Right hindlimb (tissue), 1 donor: ENCODE measurements around the gene RND3.

ENCODE experiments used
- DNase-seq: peaks from one replicate; pipeline ENCODE4 v3.0.0-alpha.2; 2018

RND3 gene, protein sequence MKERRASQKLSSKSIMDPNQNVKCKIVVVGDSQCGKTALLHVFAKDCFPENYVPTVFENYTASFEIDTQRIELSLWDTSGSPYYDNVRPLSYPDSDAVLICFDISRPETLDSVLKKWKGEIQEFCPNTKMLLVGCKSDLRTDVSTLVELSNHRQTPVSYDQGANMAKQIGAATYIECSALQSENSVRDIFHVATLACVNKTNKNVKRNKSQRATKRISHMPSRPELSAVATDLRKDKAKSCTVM

GRCh38 chr2:150487537-150488429 lies at the start of gene RND3:
RND3 (minus strand) TSS chr2:150487667; CDS start chr2:150487417, 250 bp downstream.
- peak; percentile 98 for DNase-seq

DNA sequence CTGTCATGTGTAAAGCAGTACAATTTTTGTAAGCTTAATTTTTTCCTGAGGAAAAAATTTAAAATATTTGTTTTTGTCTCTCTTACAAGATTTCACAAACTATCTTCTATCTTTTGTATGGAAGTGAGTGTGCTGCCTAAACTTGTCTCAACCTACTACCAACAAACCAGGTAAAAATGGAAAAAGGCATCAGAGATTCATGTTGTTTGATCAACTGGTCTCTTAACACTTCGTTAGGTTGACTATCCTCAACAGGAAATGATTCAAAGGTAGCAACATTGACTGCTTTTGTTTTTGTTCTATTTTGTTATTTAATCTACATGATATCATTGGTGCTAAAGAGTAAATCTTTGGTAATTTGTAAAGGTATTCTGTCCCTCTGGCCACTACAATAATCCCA lies 47.7 kb upstream of the RND3 start:
- DNase-seq, result no peak

GRCh38 chr2:150532879-150533278 lies 45.4 kb upstream of the RND3 start:
- no peak for DNase-seq

- DNase-seq, result no peak
These were observed 44.6 kb upstream of the RND3 start for GRCh38 chr2:150532020-150532419.

GRCh38 chr2:150531591-150531990 lies 44.1 kb upstream of the RND3 start:
- DNase-seq, result no peak

DNA sequence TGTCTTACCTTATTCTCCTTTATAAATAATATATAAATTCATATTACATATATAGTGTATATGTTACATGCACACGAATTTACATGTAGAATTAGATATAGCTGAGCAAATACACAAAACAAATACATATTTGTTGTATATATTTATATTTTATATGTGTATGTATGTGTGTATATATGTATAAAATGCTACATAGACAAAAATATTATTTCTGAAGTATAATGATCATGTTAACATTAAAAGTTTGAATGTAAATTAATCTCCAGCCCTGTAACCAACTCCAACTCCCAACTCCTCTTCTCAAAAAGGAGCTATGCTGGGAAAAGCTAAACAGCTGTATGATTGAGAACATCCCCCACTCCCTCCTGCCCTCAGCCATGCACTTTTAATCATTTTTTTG lies 42.7 kb upstream of the RND3 start:
- no peak for DNase-seq

DNA sequence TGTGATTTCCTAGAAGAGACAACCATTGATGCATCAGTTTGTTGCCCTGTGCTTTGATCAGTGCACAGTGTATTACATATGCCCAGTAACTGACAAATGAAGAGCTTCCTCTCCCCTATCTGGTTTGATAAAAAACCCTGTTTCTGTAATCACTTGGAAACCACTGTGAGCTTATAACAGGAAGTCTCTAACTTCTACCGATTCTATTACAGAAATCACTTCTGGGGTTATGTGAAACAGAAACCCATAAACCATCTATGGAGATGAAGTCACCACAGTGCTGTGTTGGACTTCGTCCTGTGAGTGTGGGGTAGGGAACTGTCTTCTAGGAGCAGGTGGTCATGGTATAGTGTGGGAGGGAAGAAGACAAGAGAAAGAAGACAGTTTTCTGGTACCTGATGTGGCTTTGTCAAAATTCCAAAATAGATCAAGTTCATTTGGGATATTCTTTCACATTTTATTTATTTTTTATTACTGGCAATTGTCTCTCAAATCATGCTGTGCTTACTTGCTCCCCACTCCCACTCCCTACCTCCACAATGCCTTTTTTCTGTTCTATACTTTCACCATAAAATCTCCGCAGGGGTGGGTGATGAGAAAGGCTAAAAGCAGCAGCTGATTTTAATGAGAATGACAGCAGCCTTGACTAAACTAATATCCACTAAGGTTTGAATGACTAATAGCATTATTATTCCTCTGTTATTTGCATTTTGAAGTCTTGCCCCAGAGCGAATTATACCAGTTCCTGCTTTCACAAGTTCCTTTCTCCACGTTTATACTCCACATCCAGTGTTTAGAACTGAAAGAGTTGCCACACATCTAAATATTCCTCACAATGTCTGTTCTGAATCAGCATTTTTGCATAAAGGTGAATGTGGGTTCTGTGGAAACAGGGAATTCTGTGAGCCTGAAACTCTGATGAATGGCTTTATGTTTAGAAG lies 41.7 kb upstream of the RND3 start:
- DNase-seq, result no peak

GRCh38 chr2:150526827-150527226 lies 39.4 kb upstream of the RND3 start:
- DNase-seq, result no peak

GRCh38 chr2:150526006-150526405 lies 38.5 kb upstream of the RND3 start:
- no peak for DNase-seq

DNA sequence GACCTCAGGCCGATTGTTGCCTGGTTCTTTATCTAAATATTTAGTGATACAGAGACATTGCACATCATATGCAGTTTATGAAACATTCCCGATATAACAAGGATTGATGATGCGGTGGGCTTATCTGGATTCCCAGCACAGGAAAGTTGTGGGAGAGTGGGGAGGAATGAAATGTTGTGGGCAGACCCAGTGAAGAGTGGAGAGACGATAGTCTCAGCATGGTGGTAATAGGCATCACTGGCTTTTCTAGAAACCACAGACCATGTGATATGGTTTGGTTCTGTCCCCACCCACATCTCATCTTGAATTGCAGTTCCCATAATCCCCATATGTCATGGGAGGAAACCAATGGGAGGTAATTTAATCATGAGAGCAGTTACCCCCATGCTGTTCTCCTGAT lies 34.8 kb upstream of the RND3 start:
- DNase-seq, result no peak

DNA sequence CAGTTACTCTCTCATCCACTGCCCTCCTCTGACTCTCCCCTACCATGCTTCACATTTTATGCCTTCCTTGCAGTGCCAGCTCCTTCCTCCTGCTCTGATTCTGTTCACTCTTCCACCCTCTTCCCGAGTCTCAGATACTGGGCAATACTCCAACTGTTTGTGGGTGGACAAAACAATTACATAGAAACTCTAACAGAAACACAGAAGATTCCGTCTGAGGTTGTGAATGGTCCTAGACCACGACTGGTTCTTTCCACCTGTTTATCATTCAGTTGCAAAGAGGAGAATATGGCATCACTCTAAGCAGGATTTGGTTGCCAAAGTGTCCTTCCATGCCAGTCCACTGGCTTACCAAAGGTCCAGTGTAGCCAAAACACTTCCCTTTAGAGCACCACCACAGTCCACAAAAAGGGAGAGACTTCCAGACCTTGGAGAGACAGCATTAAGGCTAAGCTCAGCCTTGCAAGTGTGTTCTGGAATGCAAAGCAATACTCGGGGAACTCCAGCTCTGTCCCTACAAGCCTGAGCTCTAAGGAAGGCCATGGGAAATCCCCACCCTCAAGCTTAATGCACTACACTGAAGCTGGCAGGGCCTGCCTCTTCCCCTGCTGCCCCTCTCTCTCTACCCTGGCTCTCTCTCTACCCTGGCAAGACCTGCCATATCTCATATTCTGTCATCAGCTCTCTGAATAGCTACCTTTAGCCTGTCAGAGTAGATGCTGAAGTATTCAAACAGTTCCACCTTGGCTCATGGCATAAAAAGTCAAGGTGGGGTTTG lies 33.6 kb upstream of the RND3 start:
- no peak for DNase-seq

GRCh38 chr2:150520033-150520432 lies 32.6 kb upstream of the RND3 start:
- DNase-seq, result no peak

GRCh38 chr2:150517951-150518680 lies 30.6 kb upstream of the RND3 start:
- no peak for DNase-seq

GRCh38 chr2:150513647-150514046 lies 26.2 kb upstream of the RND3 start:
- no peak for DNase-seq

DNA sequence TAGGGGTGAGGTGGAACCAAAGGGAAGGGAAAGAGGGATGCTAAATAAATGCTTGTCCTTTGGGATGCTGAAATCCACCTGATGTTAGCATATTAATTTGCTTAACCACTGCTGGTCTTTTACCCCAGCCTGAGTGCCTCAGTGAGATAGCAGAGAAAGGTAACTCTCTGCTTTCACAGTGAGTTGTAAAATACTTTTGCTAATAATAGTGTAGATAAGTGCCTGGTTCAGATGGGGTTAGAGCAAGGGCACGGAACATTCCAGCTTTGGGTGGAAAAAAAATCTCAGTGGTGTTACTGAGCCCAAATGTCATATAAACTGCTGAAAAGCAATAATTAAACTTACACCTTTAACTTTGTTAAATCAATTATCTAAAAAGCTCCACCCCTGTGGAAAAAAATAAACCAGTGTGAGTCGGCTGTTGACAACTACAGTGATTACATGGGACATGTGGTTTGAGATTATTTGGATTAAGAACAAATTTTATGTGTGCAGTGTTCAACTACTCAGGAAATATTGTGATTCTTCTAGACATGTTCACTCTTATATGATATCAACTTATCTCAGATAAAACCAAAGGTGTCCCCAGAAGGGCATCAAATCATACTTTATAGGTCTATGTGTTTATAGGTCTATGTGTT lies 21.1 kb upstream of the RND3 start:
- no peak for DNase-seq

- DNase-seq, result no peak
These were observed 19.6 kb upstream of the RND3 start for GRCh38 chr2:150507071-150507470.

- no peak for DNase-seq
These were observed 17.7 kb upstream of the RND3 start for GRCh38 chr2:150505178-150505577.

GRCh38 chr2:150495993-150496627 lies 8.6 kb upstream of the RND3 start:
- DNase-seq, result no peak

GRCh38 chr2:150495001-150495400 lies 7.5 kb upstream of the RND3 start:
- DNase-seq, result no peak

- DNase-seq, result no peak
These were observed 6.9 kb upstream of the RND3 start for GRCh38 chr2:150494234-150494945.
